WTC11 (cell line): Measurements from ENCODE around the gene SLC10A7. TPM values are rescaled to one million over a fixed set of nuclear protein-coding genes. Genes with fewer than 3 reads are reported as not detected.

ENCODE experiments used
- ATAC-seq: fragments of 200-7000 bp; cut with Tn5 transposase; 2 replicates; pipeline ENCODE4 v1.10.0; 2021; ENCODE audit warnings: mild to moderate bottlenecking, moderate library complexity
- CTCF ChIA-PET: fragments of 300-600 bp; sonication (Branson Sonifier 250); formaldehyde crosslinking; loops from one replicate; lab custom pipeline; 2021; ENCODE audit warnings: antibody characterized with exemption; lab: Charles Lee
- POLR2A ChIA-PET: fragments of 350-600 bp; sonication (Branson Sonifier 250); formaldehyde crosslinking; loops from one replicate; lab custom pipeline; 2021; ENCODE audit warnings: antibody characterized with exemption; lab: Charles Lee
- DNase-seq: peaks from one replicate; pipeline ENCODE4 v3.0.0; 2021; ENCODE audit warnings: low spot score
- H3K27ac Mint-ChIP-seq: 2 replicates; pipeline ENCODE4 v1.8.0; 2021; ENCODE audit warnings: mixed read lengths
- H3K27me3 Mint-ChIP-seq: 2 replicates; pipeline ENCODE4 v1.8.0; 2021; ENCODE audit warnings: low read depth, mild to moderate bottlenecking, moderate library complexity, mixed read lengths
- H3K36me3 Mint-ChIP-seq: 2 replicates; pipeline ENCODE4 v1.8.0; 2021; ENCODE audit warnings: mixed read lengths
- H3K4me1 Mint-ChIP-seq: 2 replicates; pipeline ENCODE4 v1.8.0; 2022; ENCODE audit warnings: mixed read lengths
- H3K4me3 Mint-ChIP-seq: 2 replicates; pipeline ENCODE4 v1.8.0; 2021; ENCODE audit warnings: mild to moderate bottlenecking, moderate library complexity, mixed read lengths
- H3K9me3 Mint-ChIP-seq: 2 replicates; pipeline ENCODE4 v1.8.0; 2021; ENCODE audit warnings: mixed read lengths
- AR ChIP-seq: fragments of 250-450 bp; sonication (Bioruptor Pico); IDR thresholded peaks from 2 replicates; pipeline ENCODE4 v1.9.0; 2021; ENCODE audit warnings: mild to moderate bottlenecking
- ATF1 ChIP-seq: sonication (generic); formaldehyde crosslinking; IDR thresholded peaks from 2 replicates; pipeline ENCODE4 v1.8.1; 2023; ENCODE audit warnings: mild to moderate bottlenecking, moderate library complexity, missing genetic modification reagents
- ATF6 ChIP-seq: sonication (generic); formaldehyde crosslinking; IDR thresholded peaks from 2 replicates; pipeline ENCODE4 v1.8.1; 2023; ENCODE audit warnings: mild to moderate bottlenecking, missing genetic modification reagents
- CBFB ChIP-seq: sonication (generic); formaldehyde crosslinking; IDR thresholded peaks from 2 replicates; pipeline ENCODE4 v1.8.1; 2022; ENCODE audit warnings: mild to moderate bottlenecking, low read depth, missing genetic modification reagents
- CREM ChIP-seq: sonication (generic); formaldehyde crosslinking; IDR thresholded peaks from 2 replicates; pipeline ENCODE4 v1.8.1; 2022; ENCODE audit warnings: mild to moderate bottlenecking, missing genetic modification reagents, moderate library complexity
- E2F1 ChIP-seq: sonication (generic); formaldehyde crosslinking; IDR thresholded peaks from 2 replicates; pipeline ENCODE4 v1.8.0; 2022; ENCODE audit warnings: mild to moderate bottlenecking, missing genetic modification reagents
- ERG ChIP-seq: fragments of 250-450 bp; sonication (Bioruptor Pico); IDR thresholded peaks from 2 replicates; pipeline ENCODE4 v1.8.0; 2021; ENCODE audit warnings: mild to moderate bottlenecking
- ESRRA ChIP-seq: sonication (generic); formaldehyde crosslinking; IDR thresholded peaks from 2 replicates; pipeline ENCODE4 v1.8.1; 2022; ENCODE audit warnings: mild to moderate bottlenecking, missing genetic modification reagents, borderline replicate concordance
- JUN ChIP-seq: sonication (generic); formaldehyde crosslinking; IDR thresholded peaks from 2 replicates; pipeline ENCODE4 v1.8.0; 2023; ENCODE audit warnings: mild to moderate bottlenecking, missing genetic modification reagents
- NFATC4 ChIP-seq: fragments of 250-450 bp; sonication (Bioruptor Pico); IDR thresholded peaks from 2 replicates; pipeline ENCODE4 v1.9.0; 2021; ENCODE audit warnings: mild to moderate bottlenecking
- NR1H2 ChIP-seq: sonication (generic); formaldehyde crosslinking; IDR thresholded peaks from 2 replicates; pipeline ENCODE4 v1.9.0; 2021; ENCODE audit warnings: mild to moderate bottlenecking, moderate library complexity, missing genetic modification reagents
- NR3C1 ChIP-seq: sonication (generic); formaldehyde crosslinking; conservative IDR thresholded peaks from 2 replicates; pipeline ENCODE4 v1.8.1; 2023; ENCODE audit warnings: low read depth, mild to moderate bottlenecking, missing genetic modification reagents
- RORB ChIP-seq: fragments of 250-450 bp; sonication (Bioruptor Pico); IDR thresholded peaks from 2 replicates; pipeline ENCODE4 v1.9.0; 2021; ENCODE audit warnings: mild to moderate bottlenecking
- SOX15 ChIP-seq: fragments of 250-450 bp; sonication (Bioruptor Pico); IDR thresholded peaks from 2 replicates; pipeline ENCODE4 v1.9.0; 2021; ENCODE audit warnings: mild to moderate bottlenecking
- STAT6 ChIP-seq: sonication (generic); formaldehyde crosslinking; conservative IDR thresholded peaks from 2 replicates; pipeline ENCODE4 v1.8.1; 2023; ENCODE audit warnings: mild to moderate bottlenecking, low read depth, missing genetic modification reagents, moderate library complexity
- TP53 ChIP-seq: sonication (generic); formaldehyde crosslinking; IDR thresholded peaks from 2 replicates; pipeline ENCODE4 v1.8.1; 2023; ENCODE audit warnings: mild to moderate bottlenecking, missing genetic modification reagents
- ZNF138 ChIP-seq: sonication (generic); formaldehyde crosslinking; conservative IDR thresholded peaks from 2 replicates; pipeline ENCODE4 v1.8.1; 2022; ENCODE audit warnings: mild to moderate bottlenecking, moderate library complexity, missing genetic modification reagents
- ZNF219 ChIP-seq: sonication (generic); formaldehyde crosslinking; IDR thresholded peaks from 2 replicates; pipeline ENCODE4 v1.8.0; 2023; ENCODE audit warnings: missing genetic modification reagents, mild to moderate bottlenecking, borderline replicate concordance
- ZNF263 ChIP-seq: sonication (generic); formaldehyde crosslinking; IDR thresholded peaks from 2 replicates; pipeline ENCODE4 v1.8.1; 2022; ENCODE audit warnings: low read depth, mild to moderate bottlenecking, moderate library complexity, missing genetic modification reagents
- ZNF281 ChIP-seq: sonication (generic); formaldehyde crosslinking; IDR thresholded peaks from 2 replicates; pipeline ENCODE4 v1.8.0; 2023; ENCODE audit warnings: mild to moderate bottlenecking, missing genetic modification reagents
- total RNA-seq: library from RNA; stranded (reverse); gene quantifications from 3 replicates; pipeline ENCODE4 v1.2.3, GENCODE V29; 2021

The SLC10A7 gene
- total RNA-seq, 1 experiment from 2014 or later = 5.0 TPM

GRCh38 chr4:146311238-146311970, 210.3 kb downstream of the SLC10A7 start:
- Mint-ChIP-seq H3K4me1 (no peaks in the 10 kb centered on the region), H3K27ac (no peak overlapping the region)

More at GRCh38 chr4:146311238-146311970, 210.3 kb downstream of the SLC10A7 start:
- CTCF ChIA-PET = no interaction called here
- H3K27me3 Mint-ChIP-seq = no peaks in the 10 kb centered on the region
- TF ChIP-seq STAT6 (no peak), AR (CRISPR knock-in tag) (no peak), NR3C1 (no peak), NFATC4 (CRISPR knock-in tag) (no peak), ZNF138 (no peak), ATF6 (no peak), NR1H2 (no peak), CREM (CRISPR knock-in tag) (no peak), JUN (no peak), CBFB (no peak), TP53 (CRISPR knock-in tag) (no peak), ERG (no peak), ZNF281 (CRISPR knock-in tag) (no peak), RORB (no peak), ZNF263 (CRISPR knock-in tag) (no peak), ZNF219 (no peak), ATF1 (CRISPR knock-in tag) (no peak), E2F1 (CRISPR knock-in tag) (no peak), ESRRA (no peak), SOX15 (CRISPR knock-in tag) (no peak)
- POLR2A ChIA-PET = no interaction called here
- no peaks in the 10 kb centered on the region for H3K36me3 Mint-ChIP-seq
- no peak overlapping the region for H3K4me3 Mint-ChIP-seq
- no peak for ATAC-seq
- DNase-seq = no peak
- no peaks in the 10 kb centered on the region for H3K9me3 Mint-ChIP-seq
